HG03135 (cell line): ENCODE measurements around the gene NF2.

ENCODE experiments used
- ATAC-seq: cut with Tn5 transposase; IDR thresholded peaks from one replicate; pipeline ENCODE4 v1.9.1; 2021; ENCODE audit warnings: mild to moderate bottlenecking, moderate library complexity; ENCODE audit not compliant: unreplicated experiment

Gene NF2

GRCh38 chr22:29629903-29630516 lies 26.6 kb downstream of the NF2 start:
- ATAC-seq, result no peak

GRCh38 chr22:29630987-29631386 lies 27.6 kb downstream of the NF2 start:
- no peak for ATAC-seq

GRCh38 chr22:29631725-29632124 lies 28.3 kb downstream of the NF2 start:
- ATAC-seq, result no peak

- ATAC-seq, result no peak
Measured at GRCh38 chr22:29632672-29633071, 29.2 kb downstream of the NF2 start.

- ATAC-seq, result no peak
Measured at GRCh38 chr22:29633514-29634312, 30.3 kb downstream of the NF2 start.

- no peak for ATAC-seq
Measured at GRCh38 chr22:29634847-29635246, 31.4 kb downstream of the NF2 start.

- ATAC-seq, result no peak
Measured at GRCh38 chr22:29635734-29636357, 32.4 kb downstream of the NF2 start.

GRCh38 chr22:29636751-29637150 lies 33.3 kb downstream of the NF2 start:
- ATAC-seq, result no peak

GRCh38 chr22:29637181-29637580 lies 33.7 kb downstream of the NF2 start:
- ATAC-seq, result no peak

GRCh38 chr22:29638678-29639077 lies 35.2 kb downstream of the NF2 start:
- no peak for ATAC-seq

GRCh38 chr22:29639096-29639495 lies 35.7 kb downstream of the NF2 start:
- ATAC-seq, result no peak

GRCh38 chr22:29641042-29641699 lies 37.7 kb downstream of the NF2 start:
- no peak for ATAC-seq

GRCh38 chr22:29641700-29642330 lies 38.4 kb downstream of the NF2 start:
- no peak for ATAC-seq

- no peak for ATAC-seq
Measured at GRCh38 chr22:29642694-29643093, 39.3 kb downstream of the NF2 start.

GRCh38 chr22:29647954-29648737 lies 44.7 kb downstream of the NF2 start:
- no peak for ATAC-seq

GRCh38 chr22:29650370-29650769 lies 46.9 kb downstream of the NF2 start:
- ATAC-seq, result no peak

GRCh38 chr22:29651652-29652051 lies 48.2 kb downstream of the NF2 start:
- no peak for ATAC-seq

GRCh38 chr22:29654420-29654819 lies 51.0 kb downstream of the NF2 start:
- ATAC-seq, result no peak

GRCh38 chr22:29654882-29655281 lies 51.4 kb downstream of the NF2 start:
- no peak for ATAC-seq

GRCh38 chr22:29658176-29658575 lies 54.7 kb downstream of the NF2 start:
- no peak for ATAC-seq
